ENCODE data around the gene TMBIM1.
"Not testable (repeated sequence)": the region's sequence is repeated elsewhere in the genome, so short reads cannot be mapped to it uniquely, and the experiment has no call there.

Gene TMBIM1

DNA sequence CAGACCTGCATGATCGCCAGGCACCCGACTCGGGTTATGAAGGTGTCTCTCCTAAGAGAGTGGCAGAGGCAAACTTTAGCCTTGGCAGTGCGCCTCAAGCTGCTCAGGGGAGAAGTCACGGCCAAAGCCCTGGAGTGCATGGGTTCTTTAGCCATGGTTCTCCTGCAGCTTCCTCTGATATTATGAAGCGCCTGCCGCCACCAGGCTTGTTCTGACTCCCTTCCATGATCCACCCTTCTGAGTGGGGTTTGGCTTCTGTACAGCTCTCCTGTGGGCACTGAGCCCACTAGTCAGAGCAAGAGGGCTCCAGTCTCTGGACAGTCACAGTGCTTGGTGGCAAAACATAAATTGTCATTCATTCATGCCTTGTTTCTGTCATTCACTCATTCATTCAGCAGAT is 25.9 kb upstream of the TMBIM1 start:
- TF ChIP-seq CTCF (conservative IDR thresholded peaks at IDR 0.05; ENCODE audit: low read depth), result no peak
- ChIA-PET POLR2A (ENCODE audit: low non-redundant PET) (no interaction called here), CTCF (interaction anchor here (0.6 kb wide), 1 partner anchor 13 kb away, joined by 3 read pairs; no protein-coding TSS in a partner anchor)
- no peak overlapping the region for H3K27ac ChIP-seq
- DNase-seq (ENCODE audit: low spot score), result no peak

- DNase-seq (ENCODE audit: low spot score), result no peak
- no peak overlapping the region for H3K27ac ChIP-seq
- ChIA-PET CTCF (no interaction called here), POLR2A (ENCODE audit: low non-redundant PET) (no interaction called here)
- no peak for TF ChIP-seq CTCF (conservative IDR thresholded peaks at IDR 0.05; ENCODE audit: low read depth)
Observed at GRCh38 chr2:218317835-218318234, 25.5 kb upstream of the TMBIM1 start.

DNA sequence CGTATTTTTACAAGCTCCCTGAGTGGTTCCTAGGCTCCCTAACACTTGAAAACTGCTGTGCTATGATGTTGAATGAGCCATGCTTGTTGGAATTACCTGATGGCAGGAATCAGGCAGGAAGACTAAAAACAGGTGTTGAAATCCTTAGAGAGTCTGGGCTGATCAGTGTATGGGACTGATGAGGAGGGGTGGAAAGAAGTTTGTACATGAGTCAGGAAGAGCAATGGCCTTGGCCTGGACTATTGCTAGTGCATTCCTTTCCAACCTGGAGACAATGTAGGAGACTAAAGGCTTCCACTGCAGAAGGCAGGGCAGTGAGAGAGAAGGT is 25.0 kb upstream of the TMBIM1 start:
- CTCF ChIA-PET, result interaction anchor here (0.6 kb wide), 1 partner anchor 60 kb away, joined by 3 read pairs; no protein-coding TSS in a partner anchor
- no peak overlapping the region for H3K27ac ChIP-seq
- DNase-seq (ENCODE audit: low spot score), result no peak
- TF ChIP-seq CTCF (conservative IDR thresholded peaks at IDR 0.05; ENCODE audit: low read depth), result no peak
- POLR2A ChIA-PET (ENCODE audit: low non-redundant PET), result no interaction called here

- no peak overlapping the region for H3K27ac ChIP-seq
- ChIA-PET CTCF (no interaction called here), POLR2A (ENCODE audit: low non-redundant PET) (no interaction called here)
- no peak for TF ChIP-seq CTCF (conservative IDR thresholded peaks at IDR 0.05; ENCODE audit: low read depth)
- no peak for DNase-seq (ENCODE audit: low spot score)
Observed at GRCh38 chr2:218315397-218315796, 23.1 kb upstream of the TMBIM1 start.

GRCh38 chr2:218314764-218315163 is 22.5 kb upstream of the TMBIM1 start:
- DNase-seq (ENCODE audit: low spot score); H3K27ac ChIP-seq; CTCF ChIA-PET; POLR2A ChIA-PET (ENCODE audit: low non-redundant PET): not testable (repeated sequence)

DNA sequence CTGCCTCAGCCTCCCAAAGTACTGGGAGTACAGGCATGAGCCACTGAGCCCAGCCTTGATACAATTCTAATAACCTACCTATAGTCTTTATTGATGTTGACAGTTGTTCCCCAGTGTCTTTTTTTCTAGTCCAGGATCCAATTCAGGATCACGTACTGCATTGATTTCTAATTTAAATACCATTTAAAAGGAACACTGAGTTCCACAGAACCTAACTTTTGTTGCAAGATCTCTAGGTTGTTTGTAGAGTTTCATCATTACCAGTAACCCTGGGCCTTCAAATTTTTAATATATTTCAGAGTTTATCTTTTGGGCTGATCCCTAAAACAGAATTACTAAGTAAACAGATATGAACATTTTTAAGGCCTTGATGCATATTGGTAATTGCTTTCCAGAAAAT is 21.1 kb upstream of the TMBIM1 start:
- ChIA-PET POLR2A (ENCODE audit: low non-redundant PET) (no interaction called here), CTCF (no interaction called here)
- no peak overlapping the region for H3K27ac ChIP-seq
- no peak for DNase-seq (ENCODE audit: low spot score)
- no peak for TF ChIP-seq CTCF (conservative IDR thresholded peaks at IDR 0.05; ENCODE audit: low read depth)

- no peak for DNase-seq (ENCODE audit: low spot score)
- TF ChIP-seq CTCF (conservative IDR thresholded peaks at IDR 0.05; ENCODE audit: low read depth), result no peak
- H3K27ac ChIP-seq, result no peak overlapping the region
- POLR2A ChIA-PET (ENCODE audit: low non-redundant PET), result interaction anchor here (0.6 kb wide), 1 partner anchor 37 kb away, joined by 4 read pairs; no protein-coding TSS in a partner anchor
- CTCF ChIA-PET, result interaction anchor here (0.6 kb wide), 2 partner anchors 95 to 397 kb away, joined by 5 to 8 read pairs; no protein-coding TSS in a partner anchor
Observed at GRCh38 chr2:218312267-218312756, 20.0 kb upstream of the TMBIM1 start.

GRCh38 chr2:218311541-218312266 is 19.4 kb upstream of the TMBIM1 start:
- POLR2A ChIA-PET (ENCODE audit: low non-redundant PET); H3K27ac ChIP-seq; DNase-seq (ENCODE audit: low spot score): not testable (repeated sequence)
- CTCF ChIA-PET, result interaction anchor here (0.5 kb wide), 1 partner anchor 122 kb away, joined by 3 read pairs; no protein-coding TSS in a partner anchor

Data from RWPE1 (cell line).